GM21529 (cell line): ENCODE measurements around the gene RHOJ.
A peak's percentile ranks its signal among the peaks of the same experiment; 100 is the strongest.
"Not testable (repeated sequence)": the region's sequence is repeated elsewhere in the genome, so short reads cannot be mapped to it uniquely, and the experiment has no call there.

Experiments used
- ATAC-seq: cut with Tn5 transposase; IDR thresholded peaks from one replicate; pipeline ENCODE4 v1.9.1; 2021; ENCODE audit not compliant: unreplicated experiment

The RHOJ gene

GRCh38 chr14:63266106-63266505 is 61.9 kb downstream of the RHOJ start:
- ATAC-seq = no peak

GRCh38 chr14:63267171-63267570 is 62.9 kb downstream of the RHOJ start:
- no peak for ATAC-seq

GRCh38 chr14:63268771-63269170 is 64.5 kb downstream of the RHOJ start:
- ATAC-seq = no peak

GRCh38 chr14:63269561-63270225 is 65.5 kb downstream of the RHOJ start:
- ATAC-seq = no peak

- ATAC-seq = no peak
Measured at GRCh38 chr14:63273129-63273528, 68.9 kb downstream of the RHOJ start.

- ATAC-seq = no peak
Measured at GRCh38 chr14:63273717-63274655, 69.7 kb downstream of the RHOJ start.

- no peak for ATAC-seq
Measured at GRCh38 chr14:63275611-63276010, 71.4 kb downstream of the RHOJ start.

GRCh38 chr14:63276016-63276415 is 71.8 kb downstream of the RHOJ start:
- no peak for ATAC-seq

- ATAC-seq = no peak
Measured at GRCh38 chr14:63276492-63277342, 72.5 kb downstream of the RHOJ start.

- no peak for ATAC-seq
Measured at GRCh38 chr14:63277591-63278183, 73.4 kb downstream of the RHOJ start.

- ATAC-seq = not testable (repeated sequence)
Measured at GRCh38 chr14:63279933-63280332, 75.7 kb downstream of the RHOJ start.

GRCh38 chr14:63282997-63283883 is 79.0 kb downstream of the RHOJ start:
- ATAC-seq = peak; percentile 67

GRCh38 chr14:63283884-63284248 is 79.6 kb downstream of the RHOJ start:
- no peak for ATAC-seq

GRCh38 chr14:63286071-63286470 is 81.8 kb downstream of the RHOJ start:
- no peak for ATAC-seq

GRCh38 chr14:63287666-63288483 is 83.6 kb downstream of the RHOJ start:
- no peak for ATAC-seq

GRCh38 chr14:63288853-63289252 is 84.6 kb downstream of the RHOJ start:
- peak; percentile 68 for ATAC-seq

- no peak for ATAC-seq
Measured at GRCh38 chr14:63290741-63291430, 86.6 kb downstream of the RHOJ start.

- ATAC-seq = no peak
Measured at GRCh38 chr14:63292805-63293204, 88.6 kb downstream of the RHOJ start.
